IPS DF 6.9 (cell line): ENCODE data around the gene NBAS.

Experiments
- DNase-seq: peaks from one replicate; pipeline ENCODE4 v3.0.0-alpha.2; 2013; ENCODE audit warnings: low read depth, low spot score
- H3K27ac ChIP-seq: one replicate; pipeline ENCODE4 v1.5.1; 2013; ENCODE audit warnings: low read length, control low read depth
- H3K27me3 ChIP-seq: 2 replicates; pipeline ENCODE4 v1.6.1; 2013; ENCODE audit warnings: mild to moderate bottlenecking, low read length; ENCODE audit not compliant: control insufficient read depth, insufficient read depth
- H3K36me3 ChIP-seq: 2 replicates; pipeline ENCODE4 v1.6.1; 2013; ENCODE audit warnings: low read length; ENCODE audit not compliant: control insufficient read depth, insufficient read depth
- H3K4me1 ChIP-seq: 2 replicates; pipeline ENCODE4 v1.6.1; 2013; ENCODE audit warnings: low read length; ENCODE audit not compliant: control insufficient read depth, insufficient read depth
- H3K4me3 ChIP-seq: 2 replicates; pipeline ENCODE4 v1.5.1; 2013; ENCODE audit warnings: mild to moderate bottlenecking, low read length
- H3K9me3 ChIP-seq: 2 replicates; pipeline ENCODE4 v1.6.1; 2013; ENCODE audit warnings: low read length, inconsistent platforms; ENCODE audit not compliant: control insufficient read depth, insufficient read depth
- WGBS: extraction: QIAGEN DNeasy Blood & Tissue Kit; methylation state at CpG from one replicate; pipeline ENCODE4 v1.1.7; 2013; ENCODE audit warnings: mixed read lengths, missing lambda C conversion rate; ENCODE audit not compliant: insufficient read length, insufficient coverage; 5-methylcytosine and 5-hydroxymethylcytosine counted together

NBAS gene

DNA sequence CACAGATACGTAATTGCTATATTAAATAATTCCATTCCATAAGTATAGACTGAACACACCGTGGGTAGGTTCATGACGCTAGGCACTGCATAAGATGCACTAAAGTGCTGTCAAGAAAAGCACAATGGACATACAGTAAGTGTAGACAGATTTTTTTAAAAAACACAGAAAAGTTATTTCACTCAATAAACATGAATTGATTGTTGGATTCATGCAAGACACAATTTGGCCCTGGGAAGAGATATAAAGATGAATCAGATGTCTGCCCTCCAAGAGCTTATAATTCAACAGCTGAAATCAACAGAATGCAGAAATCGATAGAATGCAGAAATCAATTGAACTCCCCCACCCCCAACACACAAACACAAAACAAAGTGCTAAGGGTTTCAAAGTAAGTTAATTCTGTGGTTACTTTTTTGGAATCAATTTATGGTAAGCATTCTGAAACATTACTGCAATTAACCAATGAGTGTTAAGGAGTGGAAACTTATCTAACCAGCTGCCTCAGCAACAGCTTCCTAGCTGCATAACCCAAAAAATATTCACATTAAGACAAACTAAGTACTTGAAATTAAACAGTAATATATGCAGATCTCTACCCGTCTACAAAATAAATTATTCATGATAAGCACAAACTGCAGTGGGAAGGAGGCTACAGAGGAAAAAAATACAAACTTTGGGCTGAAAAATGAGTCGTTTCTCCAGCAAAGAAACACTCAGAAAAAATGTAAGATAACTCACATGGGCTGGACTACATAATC, 1.6 kb downstream of the NBAS start:
- no peaks in the 10 kb centered on the region for H3K9me3 ChIP-seq
- DNase-seq: no peak
- H3K27ac ChIP-seq: no peak overlapping the region
- H3K36me3 ChIP-seq: no peaks in the 10 kb centered on the region
- H3K4me3 ChIP-seq: no peak overlapping the region
- no peaks in the 10 kb centered on the region for H3K27me3 ChIP-seq
- WGBS: no CpG with 5 or more reads among the region's 6 CpGs
- no peaks in the 10 kb centered on the region for H3K4me1 ChIP-seq

DNA sequence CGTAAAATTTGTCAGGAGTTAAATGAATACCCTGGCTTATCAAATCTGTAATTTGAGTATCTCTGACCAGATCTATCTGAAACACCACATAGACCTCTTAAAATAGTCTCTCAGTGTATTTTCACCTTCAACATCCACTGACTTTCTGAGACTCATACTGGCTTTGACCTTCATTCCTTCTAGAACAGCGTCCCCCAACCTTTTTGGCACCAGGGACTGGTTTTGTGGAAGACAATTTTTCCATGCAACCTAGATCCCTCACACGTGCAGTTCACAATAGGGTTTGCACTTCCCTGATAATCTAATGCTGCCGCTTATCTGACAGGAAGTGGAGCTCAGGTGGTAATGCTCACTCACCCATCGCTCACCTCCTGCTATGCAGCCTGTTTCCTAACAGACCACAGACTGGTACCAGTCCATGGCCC, 3.2 kb downstream of the NBAS start:
- Histone ChIP-seq H3K36me3 (no peaks in the 10 kb centered on the region), H3K9me3 (no peaks in the 10 kb centered on the region), H3K27ac (no peak overlapping the region), H3K27me3 (no peaks in the 10 kb centered on the region), H3K4me1 (no peaks in the 10 kb centered on the region), H3K4me3 (no peak overlapping the region)
- no CpG with 5 or more reads among the region's 5 CpGs for WGBS
- no peak for DNase-seq

DNA sequence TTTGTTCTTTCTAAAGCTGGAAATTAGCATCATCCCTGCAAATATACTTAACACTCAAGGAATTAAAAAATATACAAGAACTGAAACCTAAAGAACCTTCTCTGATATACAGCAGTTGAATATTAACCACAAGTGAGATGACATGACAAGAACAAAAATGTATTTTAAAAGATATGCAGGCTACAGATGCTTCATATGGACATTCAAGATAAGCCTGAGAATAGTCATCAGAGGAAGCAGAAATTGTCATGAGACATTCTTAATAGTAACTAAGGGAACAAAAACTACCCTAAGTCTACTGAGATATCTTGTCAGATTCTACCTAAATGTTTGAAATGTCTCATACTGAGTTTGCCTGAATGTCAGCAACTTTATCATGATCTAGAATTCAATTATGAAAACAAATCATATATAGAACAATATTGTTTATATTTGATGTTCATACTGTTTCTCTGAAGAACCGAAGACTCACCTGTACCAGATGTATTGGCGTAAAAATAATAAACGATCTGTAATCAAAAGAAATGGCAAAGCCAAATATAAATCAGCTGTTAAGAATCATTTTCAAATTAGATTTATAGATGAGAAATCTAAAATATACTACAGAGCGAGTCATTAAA, 4.7 kb downstream of the NBAS start:
- no peak for DNase-seq
- no peaks in the 10 kb centered on the region for H3K36me3 ChIP-seq
- H3K4me1 ChIP-seq: no peaks in the 10 kb centered on the region
- no peaks in the 10 kb centered on the region for H3K27me3 ChIP-seq
- WGBS: no CpG with 5 or more reads among the region's 4 CpGs
- H3K27ac ChIP-seq: no peak overlapping the region
- H3K4me3 ChIP-seq: no peak overlapping the region
- H3K9me3 ChIP-seq: no peaks in the 10 kb centered on the region

- Histone ChIP-seq H3K36me3 (no peaks in the 10 kb centered on the region), H3K27me3 (no peaks in the 10 kb centered on the region), H3K4me3 (no peak overlapping the region), H3K4me1 (no peaks in the 10 kb centered on the region), H3K9me3 (no peaks in the 10 kb centered on the region), H3K27ac (no peak overlapping the region)
- no peak for DNase-seq
- WGBS: no CpG with 5 or more reads among the region's 3 CpGs
Measured at GRCh38 chr2:15555760-15556193, 5.4 kb downstream of the NBAS start.

- no peaks in the 10 kb centered on the region for H3K9me3 ChIP-seq
- DNase-seq: no peak
- H3K27ac ChIP-seq: no peak overlapping the region
- no peaks in the 10 kb centered on the region for H3K36me3 ChIP-seq
- no peak overlapping the region for H3K4me3 ChIP-seq
- WGBS: no CpG with 5 or more reads among the region's 5 CpGs
- no peaks in the 10 kb centered on the region for H3K4me1 ChIP-seq
- H3K27me3 ChIP-seq: no peaks in the 10 kb centered on the region
Measured at GRCh38 chr2:15554525-15555218, 6.5 kb downstream of the NBAS start.

GRCh38 chr2:15553951-15554350, 7.2 kb downstream of the NBAS start:
- WGBS: no CpG with 5 or more reads among the region's 3 CpGs
- H3K4me1 ChIP-seq: no peaks in the 10 kb centered on the region
- no peak for DNase-seq
- H3K27me3 ChIP-seq: no peaks in the 10 kb centered on the region
- H3K36me3 ChIP-seq: no peaks in the 10 kb centered on the region
- H3K4me3 ChIP-seq: no peak overlapping the region
- no peak overlapping the region for H3K27ac ChIP-seq
- no peaks in the 10 kb centered on the region for H3K9me3 ChIP-seq

GRCh38 chr2:15553519-15553918, 7.6 kb downstream of the NBAS start:
- no peak for DNase-seq
- Histone ChIP-seq H3K4me3 (no peak overlapping the region), H3K27ac (no peak overlapping the region), H3K9me3 (no peaks in the 10 kb centered on the region), H3K36me3 (no peaks in the 10 kb centered on the region), H3K4me1 (no peaks in the 10 kb centered on the region), H3K27me3 (no peaks in the 10 kb centered on the region)
- 94% methylated on average over 1 of the region's 1 CpG for WGBS

GRCh38 chr2:15548974-15549373, 12.2 kb downstream of the NBAS start:
- Histone ChIP-seq H3K27me3 (no peaks in the 10 kb centered on the region), H3K9me3 (no peaks in the 10 kb centered on the region), H3K4me1 (no peaks in the 10 kb centered on the region), H3K27ac (no peak overlapping the region), H3K4me3 (no peak overlapping the region), H3K36me3 (no peaks in the 10 kb centered on the region)
- DNase-seq: no peak
- WGBS: 100% methylated on average over 1 of the region's 2 CpGs

- Histone ChIP-seq H3K27me3 (no peaks in the 10 kb centered on the region), H3K36me3 (no peaks in the 10 kb centered on the region), H3K27ac (no peak overlapping the region), H3K4me3 (no peak overlapping the region), H3K4me1 (no peaks in the 10 kb centered on the region), H3K9me3 (no peaks in the 10 kb centered on the region)
- no peak for DNase-seq
- WGBS: no CpG with 5 or more reads among the region's 4 CpGs
Measured at GRCh38 chr2:15547115-15547876, 13.8 kb downstream of the NBAS start.
